Endothelial cell of umbilical vein (primary cell): ENCODE data around the gene SLC16A11.

Experiments
- EZH2 ChIP-seq: IDR thresholded peaks from 2 replicates; pipeline ENCODE4 v1.6.1; 2012; ENCODE audit warnings: borderline replicate concordance, low read depth, mild to moderate bottlenecking, moderate library complexity, low read length, inconsistent platforms; ENCODE audit not compliant: severe bottlenecking
- POLR2A ChIP-seq: IDR thresholded peaks from 2 replicates; pipeline ENCODE4 v1.6.1; 2012; ENCODE audit warnings: low read depth, mild to moderate bottlenecking, control low read depth, low read length
- POLR2AphosphoS5 ChIP-seq: IDR thresholded peaks from 2 replicates; pipeline ENCODE4 v1.6.1; 2012; ENCODE audit warnings: low read depth, mild to moderate bottlenecking, control low read depth, low read length, moderate library complexity; ENCODE audit not compliant: insufficient read depth
- TF ChIP-seq, protein P1 (sequence below), 2 donors: IDR thresholded peaks; 1 replicate in 1 of 2; 2 replicates in 1 of 2; pipeline ENCODE4 v1.5.1; 2011; ENCODE audit warnings: low read length in 2 of 2, mild to moderate bottlenecking in 2 of 2, moderate library complexity in 2 of 2, control low read depth in 1 of 2, inconsistent platforms in 1 of 2, low read depth in 1 of 2; ENCODE audit not compliant: insufficient read depth in 1 of 2; ENCODE audit errors: extremely low read depth in 1 of 2

DNA sequence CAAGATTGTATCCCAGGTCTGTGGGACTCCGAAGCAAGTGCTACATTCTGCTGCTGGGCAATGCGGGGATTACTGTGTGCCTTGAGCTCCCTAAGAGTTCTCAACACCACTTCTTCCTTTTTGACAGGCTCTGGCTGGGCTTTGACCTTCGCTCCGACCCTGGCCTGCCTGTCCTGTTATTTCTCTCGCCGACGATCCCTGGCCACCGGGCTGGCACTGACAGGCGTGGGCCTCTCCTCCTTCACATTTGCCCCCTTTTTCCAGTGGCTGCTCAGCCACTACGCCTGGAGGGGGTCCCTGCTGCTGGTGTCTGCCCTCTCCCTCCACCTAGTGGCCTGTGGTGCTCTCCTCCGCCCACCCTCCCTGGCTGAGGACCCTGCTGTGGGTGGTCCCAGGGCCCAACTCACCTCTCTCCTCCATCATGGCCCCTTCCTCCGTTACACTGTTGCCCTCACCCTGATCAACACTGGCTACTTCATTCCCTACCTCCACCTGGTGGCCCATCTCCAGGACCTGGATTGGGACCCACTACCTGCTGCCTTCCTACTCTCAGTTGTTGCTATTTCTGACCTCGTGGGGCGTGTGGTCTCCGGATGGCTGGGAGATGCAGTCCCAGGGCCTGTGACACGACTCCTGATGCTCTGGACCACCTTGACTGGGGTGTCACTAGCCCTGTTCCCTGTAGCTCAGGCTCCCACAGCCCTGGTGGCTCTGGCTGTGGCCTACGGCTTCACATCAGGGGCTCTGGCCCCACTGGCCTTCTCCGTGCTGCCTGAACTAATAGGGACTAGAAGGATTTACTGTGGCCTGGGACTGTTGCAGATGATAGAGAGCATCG lies 5.6 kb downstream of the SLC16A11 start:
- TF ChIP-seq, protein P1, sequence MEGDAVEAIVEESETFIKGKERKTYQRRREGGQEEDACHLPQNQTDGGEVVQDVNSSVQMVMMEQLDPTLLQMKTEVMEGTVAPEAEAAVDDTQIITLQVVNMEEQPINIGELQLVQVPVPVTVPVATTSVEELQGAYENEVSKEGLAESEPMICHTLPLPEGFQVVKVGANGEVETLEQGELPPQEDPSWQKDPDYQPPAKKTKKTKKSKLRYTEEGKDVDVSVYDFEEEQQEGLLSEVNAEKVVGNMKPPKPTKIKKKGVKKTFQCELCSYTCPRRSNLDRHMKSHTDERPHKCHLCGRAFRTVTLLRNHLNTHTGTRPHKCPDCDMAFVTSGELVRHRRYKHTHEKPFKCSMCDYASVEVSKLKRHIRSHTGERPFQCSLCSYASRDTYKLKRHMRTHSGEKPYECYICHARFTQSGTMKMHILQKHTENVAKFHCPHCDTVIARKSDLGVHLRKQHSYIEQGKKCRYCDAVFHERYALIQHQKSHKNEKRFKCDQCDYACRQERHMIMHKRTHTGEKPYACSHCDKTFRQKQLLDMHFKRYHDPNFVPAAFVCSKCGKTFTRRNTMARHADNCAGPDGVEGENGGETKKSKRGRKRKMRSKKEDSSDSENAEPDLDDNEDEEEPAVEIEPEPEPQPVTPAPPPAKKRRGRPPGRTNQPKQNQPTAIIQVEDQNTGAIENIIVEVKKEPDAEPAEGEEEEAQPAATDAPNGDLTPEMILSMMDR (IDR thresholded peaks at IDR 0.05; ENCODE audit: extremely low read depth in 1 of 2, insufficient read depth in 1 of 2, low read depth in 1 of 2, low read length in 2 of 2) = no peak
- TF ChIP-seq POLR2A (no peak), EZH2 (no peak), POLR2AphosphoS5 (no peak)
